NCI-H2227 (cell line): Measurements from ENCODE around the gene SLAIN2.

Source experiments
- DNase-seq: peaks from one replicate; lab custom pipeline; 2025; ENCODE audit not compliant: unreplicated experiment; lab: John Stamatoyannopoulos, UW

The SLAIN2 gene

DNA sequence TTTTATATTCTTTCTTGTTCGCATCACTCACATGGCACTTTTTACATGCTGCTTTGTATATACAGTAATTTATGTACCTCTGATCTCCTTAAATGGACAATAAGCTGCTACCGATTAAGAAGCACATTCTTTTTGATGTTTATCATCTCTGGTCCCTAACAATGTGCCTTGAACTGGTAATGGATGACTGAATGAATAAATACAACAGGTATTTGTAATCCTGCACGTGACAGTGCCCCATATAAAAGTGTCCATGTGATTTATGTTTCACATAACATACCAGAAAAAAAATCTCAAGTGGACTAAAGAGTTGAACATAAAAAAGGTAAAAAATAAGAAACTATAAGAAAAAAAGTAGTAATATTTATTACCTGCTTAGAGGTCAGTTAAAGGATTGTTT, 7.7 kb upstream of the SLAIN2 start:
- DNase-seq, result no peak

DNA sequence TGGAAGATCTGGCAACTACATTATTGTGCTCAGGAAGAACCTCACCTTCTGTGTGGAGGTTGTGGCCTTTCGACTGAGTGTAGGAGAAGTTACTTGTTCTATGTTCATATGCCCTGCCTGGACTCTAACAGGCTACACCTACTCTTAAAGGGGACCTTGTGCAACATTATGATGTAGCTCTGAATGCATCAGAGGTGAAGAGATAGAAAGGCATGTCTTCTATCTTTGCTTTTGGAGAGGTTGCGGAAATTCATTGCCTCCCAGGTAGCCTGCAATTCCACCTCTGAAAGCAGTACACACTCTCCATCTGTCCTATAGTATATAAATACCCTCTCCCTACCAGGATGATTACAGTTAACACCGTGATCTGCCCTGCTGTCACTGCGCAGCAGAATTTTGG, 7.1 kb upstream of the SLAIN2 start:
- DNase-seq, result no peak

- no peak for DNase-seq
These were observed 6.4 kb upstream of the SLAIN2 start for GRCh38 chr4:48334900-48335384.

DNA sequence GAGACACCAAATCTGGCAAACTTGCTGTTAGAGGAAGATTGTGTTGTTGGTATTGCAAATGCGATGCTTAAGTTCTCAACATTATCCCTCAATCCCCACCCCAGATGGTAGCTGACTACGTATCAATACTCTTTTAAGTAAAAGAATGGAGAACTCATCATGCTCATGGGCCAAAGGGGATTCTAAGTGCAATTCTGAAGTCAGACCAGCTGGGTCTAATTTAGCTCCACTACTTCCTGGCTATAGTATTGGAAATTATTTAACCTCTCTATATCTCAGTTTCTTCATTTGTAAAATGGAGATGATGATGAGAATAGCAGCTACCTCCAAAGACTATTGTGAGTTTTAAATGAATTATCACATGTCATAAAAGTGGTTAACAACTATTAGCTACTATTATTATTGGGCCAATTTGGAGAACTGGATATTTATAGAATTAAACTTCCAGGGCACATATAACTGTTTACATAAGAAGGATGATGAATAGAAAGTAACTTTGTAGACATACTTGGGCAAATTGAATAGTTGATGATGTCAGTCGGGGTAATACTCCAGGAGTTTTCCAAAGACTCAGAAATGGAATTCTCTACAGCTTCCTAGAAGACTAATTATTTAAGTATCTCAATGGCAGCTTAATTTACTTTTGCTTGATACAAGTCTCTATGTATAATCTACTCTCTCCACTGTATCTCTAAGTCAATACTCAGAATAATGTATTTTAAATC, 5.0 kb upstream of the SLAIN2 start:
- DNase-seq, result no peak

DNA sequence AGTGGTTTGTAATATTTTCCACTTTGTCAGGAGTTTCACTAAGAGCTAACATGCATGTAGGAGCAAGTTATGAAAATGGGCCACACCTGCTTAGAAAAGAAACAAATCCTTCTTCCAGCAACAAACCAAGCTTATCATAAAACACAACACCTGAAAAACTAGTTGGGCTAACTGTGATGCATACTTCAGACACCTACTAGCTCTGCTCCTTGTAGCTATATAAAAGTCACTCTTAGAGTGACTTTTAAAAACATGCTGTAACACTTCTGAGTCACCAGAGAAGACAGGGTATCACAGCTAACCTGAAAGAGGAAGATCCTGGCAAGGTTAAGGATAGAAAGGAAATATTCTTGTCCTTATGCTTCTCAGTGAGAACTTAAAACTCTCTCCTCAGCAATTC, 3.6 kb upstream of the SLAIN2 start:
- no peak for DNase-seq

DNA sequence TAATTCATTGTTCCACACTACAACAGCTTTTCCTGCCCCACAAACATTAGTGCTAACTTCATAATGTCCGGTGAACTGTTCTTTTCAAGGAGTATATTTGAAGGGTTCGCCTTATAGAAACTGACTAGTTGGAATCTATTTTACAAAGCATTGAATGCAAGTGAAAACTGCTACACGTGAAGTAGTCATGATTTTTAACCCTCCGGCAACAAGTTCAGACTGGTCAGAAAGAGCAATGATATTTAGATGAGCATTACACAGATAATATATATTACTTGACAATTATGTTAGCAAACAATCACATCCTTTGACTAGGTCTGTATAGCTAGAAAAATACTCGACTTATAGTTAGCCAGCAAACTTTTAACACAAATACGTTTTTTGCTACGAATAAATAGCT, 1.7 kb upstream of the SLAIN2 start:
- DNase-seq, result no peak

- no peak for DNase-seq
These were observed 909 bp upstream of the SLAIN2 start for GRCh38 chr4:48340276-48340964.

DNA sequence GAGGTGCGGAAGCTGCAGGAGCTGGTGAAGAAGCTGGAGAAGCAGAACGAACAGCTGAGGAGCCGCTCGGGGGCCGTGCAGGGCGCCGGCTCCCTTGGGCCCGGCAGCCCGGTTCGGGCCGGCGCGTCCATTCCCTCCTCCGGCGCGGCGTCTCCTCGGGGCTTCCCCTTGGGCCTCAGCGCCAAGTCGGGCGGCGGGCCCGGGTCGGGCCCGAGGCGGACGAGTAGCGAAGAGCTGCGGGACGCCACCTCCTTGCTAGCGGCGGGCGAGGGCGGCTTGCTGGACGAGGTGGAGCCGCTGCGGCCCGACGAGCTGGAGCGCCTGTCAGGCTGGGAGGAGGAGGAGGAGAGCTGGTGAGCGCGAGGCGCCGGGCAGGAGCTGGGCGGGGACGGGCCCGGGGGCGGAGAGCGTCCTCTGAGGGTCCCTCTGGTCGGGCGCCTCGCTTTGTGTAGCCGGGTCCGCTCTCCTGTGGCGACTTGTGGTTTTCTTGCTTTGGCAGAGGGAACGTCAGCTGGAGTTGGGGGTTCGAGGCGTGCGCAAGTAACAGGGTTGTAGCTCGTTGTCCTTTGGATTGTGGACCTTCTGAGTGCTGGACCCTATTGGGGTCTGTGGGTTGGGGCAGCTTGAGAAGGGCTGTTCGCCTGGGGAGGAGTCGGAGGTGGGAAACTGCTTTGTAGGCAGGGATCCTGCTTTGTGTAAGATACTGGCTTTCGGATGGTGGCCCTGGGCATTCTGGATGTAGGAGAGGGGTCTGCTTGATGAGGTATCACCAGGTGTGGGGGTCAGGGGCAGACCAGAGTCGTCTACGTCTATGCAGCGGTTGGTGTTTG, 662 bp downstream of the SLAIN2 start:
- peak; percentile 41 for DNase-seq

- no peak for DNase-seq
These were observed 1.2 kb downstream of the SLAIN2 start for GRCh38 chr4:48342606-48342880.

DNA sequence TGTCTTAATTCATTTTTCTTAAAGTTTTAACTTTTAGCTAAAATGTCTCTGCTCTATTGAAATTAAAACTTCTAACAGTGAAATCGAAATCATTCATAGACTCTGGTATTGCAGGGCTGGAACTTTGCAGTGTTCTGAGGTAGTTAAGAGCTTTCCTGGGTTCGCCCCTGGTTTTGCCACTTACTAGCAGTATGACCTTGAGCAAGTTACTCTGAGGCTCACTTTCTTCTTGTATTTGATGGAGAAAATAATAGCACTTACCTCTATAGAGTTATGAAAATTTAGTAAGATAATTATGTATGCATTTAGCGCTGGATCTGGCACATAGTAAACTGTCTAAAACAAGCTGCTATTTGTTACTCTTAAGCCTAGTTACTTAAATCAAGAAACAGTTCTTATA, 1.7 kb downstream of the SLAIN2 start:
- no peak for DNase-seq

DNA sequence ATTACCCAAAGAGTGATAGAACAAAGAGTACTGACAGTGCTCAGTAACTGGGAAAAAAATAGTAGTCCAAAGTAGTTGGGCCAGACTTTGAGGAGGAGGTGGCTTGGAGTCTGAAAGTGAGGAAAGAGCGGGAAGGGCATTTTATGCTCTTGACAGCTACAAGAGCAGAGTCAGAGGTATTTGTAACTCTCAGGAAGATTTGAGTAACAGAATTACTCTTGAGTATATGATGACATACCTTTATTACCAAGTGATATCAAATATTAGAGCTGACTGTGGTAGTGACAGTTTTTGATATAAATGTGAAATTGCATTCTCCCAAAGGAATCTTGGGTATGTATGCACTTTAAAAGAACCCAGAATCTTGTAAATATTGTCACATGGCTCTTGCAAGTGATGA, 2.2 kb downstream of the SLAIN2 start:
- no peak for DNase-seq

DNA sequence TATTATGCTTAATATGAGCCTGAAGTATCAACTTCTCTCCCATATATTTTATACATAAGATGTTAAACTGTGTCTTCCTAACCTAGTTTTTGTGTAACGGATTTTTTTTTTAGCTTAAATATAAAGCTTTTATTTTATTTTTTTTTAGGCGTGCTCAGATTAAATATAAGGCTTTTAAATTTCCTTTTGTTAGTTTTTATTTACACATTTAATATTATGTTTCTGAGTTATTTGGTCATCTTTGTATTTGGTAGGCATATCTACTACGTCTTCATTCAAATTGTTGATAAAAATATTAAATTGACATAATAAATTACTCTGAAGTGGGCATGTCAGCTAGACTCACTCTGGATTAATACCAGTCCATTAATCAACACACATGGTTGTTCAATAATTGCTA, 4.2 kb downstream of the SLAIN2 start:
- no peak for DNase-seq

DNA sequence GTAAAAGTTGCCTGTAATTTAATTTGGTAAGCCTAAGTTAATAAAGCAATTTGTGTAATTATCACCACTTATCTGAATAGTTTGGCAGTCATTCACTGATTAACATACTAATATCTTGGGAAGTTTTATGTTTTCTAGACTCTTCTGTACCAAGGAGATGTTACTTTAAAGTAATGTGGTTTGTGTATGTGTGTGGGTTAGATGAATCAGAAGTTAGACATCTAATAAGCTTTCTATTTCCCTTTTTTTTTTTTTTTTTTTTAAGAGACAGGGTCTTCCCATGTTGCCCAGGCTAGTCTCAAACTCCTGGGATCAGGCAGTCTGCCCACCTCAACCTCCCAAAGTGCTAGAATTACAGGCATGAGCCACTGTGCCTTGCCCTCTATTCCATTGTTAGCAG, 5.3 kb downstream of the SLAIN2 start:
- no peak for DNase-seq

DNA sequence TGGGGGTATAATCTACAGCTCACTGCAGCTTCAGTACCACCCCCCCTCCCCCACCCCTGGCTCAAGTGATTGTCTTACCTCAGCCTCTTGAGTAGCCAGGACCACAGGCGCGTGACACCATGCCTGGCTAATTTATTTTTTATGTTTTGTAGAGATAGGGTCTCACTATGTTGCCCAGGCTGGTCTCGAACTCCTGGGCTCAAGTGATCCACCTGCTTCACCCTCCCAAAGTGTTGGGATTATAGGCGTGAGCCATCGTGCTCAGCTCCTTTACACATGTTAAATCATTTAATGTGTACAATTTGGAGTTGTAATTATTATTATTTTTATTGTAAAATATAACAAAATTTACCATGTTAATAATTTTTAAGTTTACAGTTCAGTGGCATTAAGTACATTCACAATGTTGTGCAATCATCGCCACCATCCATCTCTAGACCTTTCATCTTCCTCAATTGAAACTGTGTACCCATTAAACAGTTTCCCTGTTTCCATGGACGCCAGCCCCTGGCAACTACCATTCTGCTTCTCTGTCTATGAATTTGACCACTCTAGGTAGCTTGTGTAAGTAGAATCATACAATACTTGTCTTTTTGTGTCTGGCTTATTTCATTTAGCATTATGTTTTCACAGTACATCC, 6.1 kb downstream of the SLAIN2 start:
- DNase-seq, result no peak

DNA sequence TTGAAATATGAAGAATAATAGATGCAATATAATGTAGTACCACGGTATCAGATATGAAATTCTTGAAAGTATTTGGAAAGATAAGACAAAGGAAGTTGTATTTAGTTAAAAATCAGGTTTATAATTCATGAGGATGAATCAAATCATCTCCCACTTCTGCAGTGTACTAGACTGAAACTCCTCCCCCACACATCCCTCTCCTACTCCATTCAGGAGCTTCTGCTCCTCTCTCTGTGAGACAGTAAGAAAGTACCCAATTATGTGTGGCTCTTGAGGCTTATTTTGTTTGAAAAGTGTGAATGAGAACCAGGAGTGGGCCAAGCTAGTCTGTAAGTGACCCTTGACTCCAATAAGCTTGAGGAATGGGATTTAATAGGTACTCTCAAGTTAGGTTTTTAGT, 9.5 kb downstream of the SLAIN2 start:
- peak; percentile 18 for DNase-seq

DNA sequence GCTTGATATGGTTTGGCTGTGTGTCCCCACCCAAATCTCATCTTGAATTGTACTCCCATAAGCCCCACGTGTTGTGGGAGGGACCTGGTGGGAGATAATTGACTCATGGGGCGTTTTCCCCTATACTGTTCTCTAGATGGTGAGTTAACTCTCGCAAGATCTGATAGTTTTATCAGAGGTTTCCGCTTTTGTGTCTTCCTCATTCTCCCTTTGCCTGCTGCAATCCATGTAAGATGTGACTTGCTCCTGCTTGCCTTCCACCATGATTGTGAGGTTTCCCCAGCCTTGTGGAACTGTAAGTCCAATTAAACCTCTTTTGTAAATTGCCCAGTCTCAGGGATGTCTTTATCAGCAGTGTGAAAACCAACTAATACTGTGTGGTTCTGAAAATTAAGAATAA, 11.5 kb downstream of the SLAIN2 start:
- DNase-seq, result no peak

GRCh38 chr4:48356355-48356754, 15.0 kb downstream of the SLAIN2 start:
- DNase-seq, result no peak

DNA sequence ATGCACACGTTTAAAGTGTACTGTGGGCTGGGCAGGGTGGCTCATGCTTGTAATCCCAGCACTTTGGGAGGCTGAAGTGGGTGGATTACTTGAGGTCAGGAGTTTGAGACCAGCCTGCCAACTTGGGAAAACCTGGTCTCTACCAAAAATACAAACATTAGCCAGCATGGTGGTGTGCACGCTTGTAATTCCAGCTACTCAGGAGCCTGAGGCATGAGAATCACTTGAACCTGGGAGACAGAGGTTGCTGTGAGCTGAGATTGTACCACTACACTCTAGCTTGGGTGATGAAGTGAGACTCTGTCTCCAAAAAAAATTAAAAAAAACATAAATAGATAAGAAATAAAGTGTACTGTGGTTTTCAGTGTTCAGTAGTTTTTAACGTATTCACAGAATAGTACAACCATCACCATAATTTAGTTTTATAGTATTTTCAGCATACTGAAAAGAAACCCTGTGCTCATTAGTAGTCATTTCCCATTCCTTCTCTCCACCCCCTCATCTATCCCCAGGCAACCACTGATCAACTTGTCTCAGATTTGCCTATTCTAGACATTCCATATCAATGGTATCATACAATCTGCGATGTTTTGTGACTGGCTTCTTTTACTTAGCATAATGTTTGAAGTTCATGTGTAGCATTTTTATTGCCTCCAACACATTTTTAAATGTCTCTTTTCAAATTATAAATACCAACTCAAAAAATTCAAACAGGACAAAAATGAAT, 19.1 kb downstream of the SLAIN2 start:
- no peak for DNase-seq

DNA sequence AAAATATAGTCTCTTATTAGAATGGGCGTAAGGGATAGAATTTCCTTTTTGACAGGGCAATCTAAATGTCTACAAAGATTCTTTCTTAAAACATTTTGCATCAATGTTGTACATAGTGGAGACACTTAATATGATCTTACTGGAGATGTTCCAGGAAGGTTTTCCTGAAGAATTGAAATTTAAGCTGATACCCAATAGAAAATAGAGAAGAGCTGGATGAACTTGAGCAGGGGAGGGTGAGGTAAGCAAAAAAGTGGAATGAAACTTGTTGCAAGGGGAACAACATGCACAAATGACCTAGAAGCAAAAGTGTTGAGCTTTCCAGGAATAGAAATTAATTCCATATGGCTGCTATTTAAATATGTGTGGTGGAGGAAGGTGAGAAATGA, 19.7 kb downstream of the SLAIN2 start:
- DNase-seq, result no peak

DNA sequence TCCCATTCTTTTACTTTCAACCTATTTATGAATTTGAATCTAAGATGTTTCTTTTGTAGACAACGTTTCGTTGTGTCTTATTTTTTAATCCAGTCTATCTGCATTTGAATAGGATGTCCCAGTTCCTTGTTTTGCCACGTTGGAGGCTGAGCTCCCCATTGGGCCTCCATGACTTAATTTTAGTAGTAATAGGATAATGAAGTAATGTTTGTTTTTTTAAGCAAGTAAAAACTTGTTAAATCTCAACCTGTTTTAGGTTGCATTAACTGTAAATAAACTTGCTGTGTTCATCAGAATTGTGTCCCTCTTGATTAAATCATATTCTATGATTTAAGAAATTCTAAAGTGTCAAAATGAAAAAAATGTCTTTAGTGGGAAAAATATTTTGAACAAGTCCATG, 25.3 kb downstream of the SLAIN2 start:
- DNase-seq, result no peak

DNA sequence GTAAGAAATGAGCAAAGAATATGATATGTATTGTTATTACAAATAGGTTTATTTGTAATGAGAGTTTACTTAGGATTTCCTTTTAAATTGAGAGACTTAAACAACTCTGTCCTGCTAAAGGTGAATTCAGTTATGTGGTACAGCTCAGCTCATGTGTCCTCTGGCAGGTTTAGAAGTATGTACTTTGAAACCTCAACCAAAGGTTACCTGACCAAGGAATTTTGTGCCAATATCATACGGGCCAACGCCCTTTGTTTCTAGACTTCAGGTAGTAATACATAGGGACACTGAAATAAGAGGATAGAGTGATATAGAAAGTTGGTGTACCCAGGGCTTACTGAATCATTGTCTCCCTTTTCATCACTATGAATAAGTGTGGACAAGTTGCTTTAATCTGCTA, 25.7 kb downstream of the SLAIN2 start:
- DNase-seq, result no peak
